Activated T-cell treated with anti-CD3 and anti-CD28 coated beads, Interleukin-2, amount 50 U/mL, for 4 hours (primary cell): ENCODE results near the gene RPL5. TPM values are rescaled to one million over a fixed set of nuclear protein-coding genes. Genes with fewer than 3 reads are reported as not detected.

Experiments used
- ATAC-seq, 2 donors: fragments of 200-7000 bp; cut with Tn5 transposase; one replicate each; pipeline ENCODE4 v1.10.0; 2021
- DNase-seq: peaks from one replicate; pipeline ENCODE4 v3.0.0-alpha.2; 2020
- H3K27me3 Mint-ChIP-seq: one replicate; pipeline ENCODE4 v1.8.0; 2021; ENCODE audit warnings: low read depth, mixed read lengths
- H3K36me3 Mint-ChIP-seq: one replicate; pipeline ENCODE4 v1.8.0; 2022; ENCODE audit warnings: mixed read lengths; ENCODE audit not compliant: insufficient read depth
- H3K4me1 Mint-ChIP-seq: one replicate; pipeline ENCODE4 v1.8.0; 2021; ENCODE audit warnings: low read depth, mixed read lengths
- H3K4me3 Mint-ChIP-seq: one replicate; pipeline ENCODE4 v1.8.0; 2021; ENCODE audit warnings: mild to moderate bottlenecking, moderate library complexity, mixed read lengths
- H3K9me3 Mint-ChIP-seq: one replicate; pipeline ENCODE4 v1.8.0; 2021; ENCODE audit warnings: mixed read lengths
- total RNA-seq, 3 donors: library from RNA; stranded (reverse); gene quantifications; one replicate each; pipeline ENCODE4 v1.2.1, GENCODE V29; 2021

RPL5 gene
- total RNA-seq, 3 donors from 2014 or later: 1,884 to 1,929 (median 1,900) TPM

DNA sequence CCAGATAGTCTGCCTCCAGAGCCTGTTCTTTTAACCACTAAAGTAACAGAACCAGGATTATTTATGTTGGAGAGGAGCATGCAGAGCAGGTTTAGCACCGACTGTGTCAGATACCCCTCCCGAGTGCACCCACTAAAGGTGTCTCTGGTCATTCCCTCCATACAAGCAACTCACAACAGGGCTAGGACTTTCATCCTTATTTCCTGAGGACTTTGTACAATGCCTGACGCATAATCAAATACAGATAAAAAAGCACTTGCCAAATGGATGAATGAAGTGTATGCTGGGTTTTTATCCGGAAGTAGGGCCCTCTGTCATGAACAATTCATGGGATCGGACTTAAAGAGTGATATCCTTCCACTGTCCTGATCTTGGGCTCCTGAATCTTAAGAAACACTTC is 26.0 kb downstream of the RPL5 start:
- ATAC-seq: no peak
- Mint-ChIP-seq H3K9me3 (no peaks in the 10 kb centered on the region), H3K4me3 (no peak overlapping the region), H3K36me3 (peaks cover 6% of the 10 kb centered on the region), H3K27me3 (no peaks in the 10 kb centered on the region), H3K4me1 (peaks cover 24% of the 10 kb centered on the region)
- DNase-seq: no peak

DNA sequence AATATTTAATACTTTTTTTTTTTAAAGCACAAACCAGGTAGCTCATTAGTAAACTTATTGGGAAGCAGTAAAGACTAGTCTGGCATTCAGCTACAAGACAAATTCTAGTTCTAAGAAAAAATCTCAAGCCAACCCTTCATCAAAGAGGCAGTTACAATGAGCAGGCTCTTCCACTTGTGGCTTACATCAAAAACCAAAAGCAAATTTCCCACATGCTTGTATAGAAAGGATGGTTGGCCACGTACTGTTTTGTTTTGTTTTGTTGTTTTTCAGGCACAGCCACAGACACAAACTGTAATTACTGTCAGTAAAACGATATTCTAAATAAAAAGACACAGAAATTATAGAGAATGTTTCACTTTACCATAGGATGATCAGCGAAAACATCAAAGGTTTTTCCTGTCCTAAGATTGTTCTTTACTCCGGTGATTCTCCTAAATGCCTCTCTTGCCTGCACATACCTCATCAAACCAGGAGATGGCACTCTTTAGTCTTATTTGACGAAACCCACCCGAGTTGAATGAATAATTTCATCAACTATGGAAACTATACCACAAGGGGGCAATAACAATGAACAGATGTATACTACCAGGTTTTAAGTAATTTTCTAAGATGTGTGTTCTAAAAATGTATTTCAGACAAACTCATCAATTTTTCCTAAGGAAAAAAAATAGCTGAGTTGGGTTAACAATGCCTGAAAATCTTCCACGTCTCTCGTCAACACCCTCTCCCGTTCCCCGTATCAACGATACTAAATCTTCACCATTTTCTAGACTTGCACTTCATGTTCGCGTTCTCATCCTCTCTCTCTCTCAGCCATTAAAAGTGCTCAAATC is 26.9 kb downstream of the RPL5 start:
- Mint-ChIP-seq H3K4me1 (peaks cover 21% of the 10 kb centered on the region), H3K9me3 (no peaks in the 10 kb centered on the region), H3K27me3 (no peaks in the 10 kb centered on the region), H3K4me3 (peak overlapping the region; percentile 67), H3K36me3 (peaks cover 6% of the 10 kb centered on the region)
- ATAC-seq (peak; percentile 88), DNase-seq (peak; percentile 33)

DNA sequence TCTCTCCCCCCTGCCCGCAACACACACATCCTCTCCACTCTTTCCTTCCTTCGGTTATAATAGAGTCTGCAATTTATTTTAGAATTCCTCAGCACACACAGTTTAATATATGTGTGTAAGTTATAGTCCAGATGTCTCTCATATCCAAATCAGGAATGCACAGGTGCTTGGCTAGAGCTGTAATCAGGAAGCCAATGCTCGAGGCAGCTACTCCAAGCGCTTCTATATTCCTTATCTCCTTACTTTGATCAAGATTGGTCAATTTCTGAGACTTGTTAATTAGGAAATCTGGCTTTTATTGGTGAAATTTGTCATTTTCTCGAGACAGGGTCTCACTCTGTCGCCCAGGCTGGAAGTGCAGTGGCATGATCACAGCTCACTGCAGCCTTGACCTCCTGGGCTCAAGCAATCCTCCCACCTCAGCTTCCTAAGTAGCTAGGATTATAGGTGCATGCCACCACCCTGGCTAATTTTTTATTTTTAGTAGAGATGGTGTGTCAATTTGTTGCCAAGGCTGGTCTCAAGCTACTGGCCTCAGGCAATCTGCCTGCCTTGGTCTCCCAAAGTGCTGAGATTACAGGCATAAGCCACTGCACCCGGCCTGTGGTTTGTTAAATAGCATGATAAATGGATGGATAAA is 27.7 kb downstream of the RPL5 start:
- H3K36me3 Mint-ChIP-seq: peaks cover 4% of the 10 kb centered on the region
- ATAC-seq: no peak
- peaks cover 15% of the 10 kb centered on the region for H3K4me1 Mint-ChIP-seq
- H3K4me3 Mint-ChIP-seq: peak overlapping the region; percentile 67
- H3K27me3 Mint-ChIP-seq: no peaks in the 10 kb centered on the region
- DNase-seq: no peak
- no peaks in the 10 kb centered on the region for H3K9me3 Mint-ChIP-seq

DNA sequence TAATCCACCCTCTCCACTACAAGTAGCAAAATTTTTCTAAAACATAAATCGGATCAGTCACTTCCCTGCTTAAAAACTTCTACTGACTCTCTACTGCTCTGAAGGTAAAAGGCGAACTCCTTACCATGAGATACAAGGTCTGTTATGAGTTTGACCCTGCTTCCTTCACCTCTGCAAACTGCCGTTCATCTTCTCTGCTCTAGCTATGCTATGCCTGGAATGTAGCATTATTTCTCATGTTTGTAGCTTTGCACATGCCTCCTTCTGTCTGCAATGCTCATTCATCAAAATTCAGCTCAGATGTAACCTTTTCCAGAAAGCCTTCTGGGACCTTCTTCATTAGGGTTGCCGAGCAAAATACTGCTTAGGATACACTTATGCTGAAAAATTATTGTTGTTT is 30.8 kb downstream of the RPL5 start:
- no peaks in the 10 kb centered on the region for H3K27me3 Mint-ChIP-seq
- ATAC-seq (no peak), DNase-seq (no peak)
- H3K9me3 Mint-ChIP-seq: no peaks in the 10 kb centered on the region
- H3K36me3 Mint-ChIP-seq: no peaks in the 10 kb centered on the region
- peaks cover 13% of the 10 kb centered on the region for H3K4me1 Mint-ChIP-seq
- H3K4me3 Mint-ChIP-seq: no peak overlapping the region

DNA sequence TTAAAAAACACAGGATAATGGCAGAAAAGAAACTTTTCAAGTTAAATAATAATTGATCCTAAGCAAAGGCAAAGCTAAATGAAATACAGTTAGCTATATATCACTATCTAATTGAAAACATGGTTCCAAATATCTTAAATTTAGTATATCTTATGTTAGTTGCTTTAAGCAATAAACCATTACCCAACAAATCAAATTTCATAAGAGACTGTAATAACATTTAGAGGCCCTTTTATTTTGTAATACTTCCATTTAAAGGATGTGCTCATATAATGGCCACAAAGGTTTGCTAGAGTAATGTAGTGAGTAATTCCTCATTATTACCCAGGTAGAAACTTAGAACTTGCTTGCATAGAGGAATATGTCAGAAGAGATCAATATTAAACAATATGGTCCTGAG is 32.3 kb downstream of the RPL5 start:
- Mint-ChIP-seq H3K9me3 (no peaks in the 10 kb centered on the region), H3K36me3 (no peaks in the 10 kb centered on the region), H3K4me1 (peaks cover 5% of the 10 kb centered on the region), H3K4me3 (no peak overlapping the region), H3K27me3 (no peaks in the 10 kb centered on the region)
- DNase-seq: no peak
- no peak for ATAC-seq

DNA sequence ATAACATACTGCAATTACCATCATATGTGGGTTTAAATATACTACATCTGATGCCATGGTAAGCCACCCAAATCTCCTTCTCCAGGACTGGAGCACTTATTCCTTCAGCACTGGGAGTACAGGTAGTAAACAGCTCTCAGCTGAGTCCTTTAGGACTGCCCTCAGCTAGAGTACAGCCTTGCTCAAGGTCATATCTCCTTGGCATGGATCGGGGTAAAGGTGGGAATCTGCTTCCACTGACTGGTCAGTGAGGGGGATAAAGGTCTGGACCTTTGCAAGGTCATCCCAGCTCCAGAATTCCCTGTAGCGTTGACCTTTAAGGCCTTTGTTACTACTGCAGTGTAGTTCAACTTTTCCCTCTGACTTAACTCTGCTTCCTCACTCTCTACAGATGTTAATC is 38.8 kb downstream of the RPL5 start:
- DNase-seq: no peak
- Mint-ChIP-seq H3K27me3 (no peaks in the 10 kb centered on the region), H3K4me1 (peaks cover 12% of the 10 kb centered on the region), H3K4me3 (no peak overlapping the region), H3K9me3 (no peaks in the 10 kb centered on the region), H3K36me3 (peaks cover 11% of the 10 kb centered on the region)
- ATAC-seq: no peak

DNA sequence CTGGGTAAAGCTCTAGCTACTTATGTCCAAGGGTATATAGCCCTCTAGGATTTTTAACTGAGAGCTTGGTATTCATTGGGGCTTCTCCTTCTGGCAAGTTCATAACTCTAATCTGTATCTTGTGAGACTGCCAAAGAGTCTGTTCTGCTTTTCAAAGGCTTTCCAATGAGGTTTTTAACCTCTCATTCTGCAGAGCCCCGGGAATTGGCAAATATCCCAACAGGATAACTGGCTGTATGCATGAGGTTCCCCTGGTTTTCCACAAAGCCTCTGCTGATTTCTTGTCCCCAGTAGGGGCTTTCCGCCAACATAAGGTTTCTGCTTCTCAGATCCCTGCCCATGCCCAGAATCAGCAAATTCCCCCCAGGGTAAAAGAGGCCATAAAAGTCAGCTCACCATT is 40.9 kb downstream of the RPL5 start:
- ATAC-seq (no peak), DNase-seq (no peak)
- Mint-ChIP-seq H3K4me1 (peaks cover 26% of the 10 kb centered on the region), H3K9me3 (no peaks in the 10 kb centered on the region), H3K36me3 (peaks cover 11% of the 10 kb centered on the region), H3K27me3 (no peaks in the 10 kb centered on the region), H3K4me3 (no peak overlapping the region)

DNA sequence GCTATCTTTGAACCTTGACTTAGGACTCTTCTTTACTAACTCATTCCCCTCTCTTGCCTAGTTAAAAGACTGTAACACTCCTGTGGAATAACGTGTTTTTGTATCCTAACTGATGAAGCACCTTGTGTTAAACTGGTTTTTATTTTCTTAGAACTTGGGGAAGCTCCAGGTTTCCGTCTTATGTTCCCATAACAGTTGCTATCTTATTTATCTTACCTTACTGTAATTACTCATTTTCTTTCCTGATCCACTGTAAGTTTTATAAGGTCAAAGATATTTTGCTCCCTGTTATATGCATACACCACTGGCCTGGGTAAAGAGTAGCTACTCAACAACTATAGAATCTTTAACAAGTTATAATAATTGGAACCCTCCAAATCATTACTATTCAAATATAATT is 43.1 kb downstream of the RPL5 start:
- H3K4me3 Mint-ChIP-seq: no peak overlapping the region
- peaks cover 11% of the 10 kb centered on the region for H3K36me3 Mint-ChIP-seq

DNA sequence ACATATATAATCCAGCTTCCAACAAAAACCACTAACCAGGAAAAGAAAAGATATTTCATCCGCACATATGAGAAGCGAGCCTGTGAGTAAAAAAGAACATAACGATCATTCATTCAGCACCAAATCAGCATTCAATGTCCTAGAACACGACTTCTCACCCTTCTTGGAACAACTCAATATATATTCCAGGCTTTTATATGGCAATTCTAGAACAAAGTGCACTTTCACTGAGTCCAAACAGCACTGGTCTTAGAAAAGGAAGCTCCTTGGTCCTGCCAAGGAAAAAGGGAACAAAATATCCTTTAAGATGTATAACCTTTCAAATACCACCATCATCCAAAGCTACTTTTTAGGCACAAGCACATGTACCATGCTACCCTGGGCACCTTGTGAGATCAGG is 44.5 kb downstream of the RPL5 start:
- ATAC-seq (no peak), DNase-seq (no peak)
- Mint-ChIP-seq H3K9me3 (no peaks in the 10 kb centered on the region), H3K4me1 (peaks cover 27% of the 10 kb centered on the region), H3K27me3 (no peaks in the 10 kb centered on the region), H3K36me3 (peaks cover 11% of the 10 kb centered on the region), H3K4me3 (no peak overlapping the region)

More for the DNA sequence above, 43.1 kb downstream of the RPL5 start:
- Mint-ChIP-seq H3K9me3 (no peaks in the 10 kb centered on the region), H3K4me1 (peaks cover 36% of the 10 kb centered on the region), H3K27me3 (no peaks in the 10 kb centered on the region)
- ATAC-seq (no peak), DNase-seq (no peak)

DNA sequence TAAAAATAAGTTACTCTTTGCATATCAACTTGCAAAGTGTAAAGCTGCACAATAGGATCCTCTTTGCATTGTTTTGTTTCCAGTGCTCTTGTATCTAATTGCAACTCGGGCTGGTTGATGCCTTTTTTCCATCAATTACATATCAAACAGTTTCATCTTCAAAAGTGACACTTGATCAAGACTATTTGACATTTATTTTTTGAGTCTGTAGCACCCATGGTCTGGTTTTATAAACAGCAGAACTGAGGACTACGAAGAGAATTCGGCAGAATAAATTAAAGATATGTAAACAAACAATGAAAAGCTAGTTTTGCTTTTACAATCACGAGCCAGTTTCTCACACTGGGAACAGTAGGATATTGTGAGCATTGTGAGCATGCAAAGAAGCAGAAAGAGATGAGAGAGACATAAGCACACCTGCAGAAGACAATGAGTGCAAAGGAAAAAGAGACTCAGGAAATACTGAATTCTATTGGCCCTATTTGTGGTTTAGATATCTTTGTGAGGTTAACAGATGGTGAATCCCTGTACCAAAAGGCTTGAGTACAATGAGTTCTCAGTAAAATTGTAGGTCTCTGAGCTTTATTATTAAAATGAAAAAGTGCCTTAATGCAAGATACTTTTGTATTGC is 45.4 kb downstream of the RPL5 start:
- no peaks in the 10 kb centered on the region for H3K27me3 Mint-ChIP-seq
- peak overlapping the region; percentile 36 for H3K4me3 Mint-ChIP-seq
- DNase-seq: no peak
- no peaks in the 10 kb centered on the region for H3K9me3 Mint-ChIP-seq
- ATAC-seq: no peak
- peaks cover 11% of the 10 kb centered on the region for H3K36me3 Mint-ChIP-seq
- H3K4me1 Mint-ChIP-seq: peaks cover 27% of the 10 kb centered on the region

DNA sequence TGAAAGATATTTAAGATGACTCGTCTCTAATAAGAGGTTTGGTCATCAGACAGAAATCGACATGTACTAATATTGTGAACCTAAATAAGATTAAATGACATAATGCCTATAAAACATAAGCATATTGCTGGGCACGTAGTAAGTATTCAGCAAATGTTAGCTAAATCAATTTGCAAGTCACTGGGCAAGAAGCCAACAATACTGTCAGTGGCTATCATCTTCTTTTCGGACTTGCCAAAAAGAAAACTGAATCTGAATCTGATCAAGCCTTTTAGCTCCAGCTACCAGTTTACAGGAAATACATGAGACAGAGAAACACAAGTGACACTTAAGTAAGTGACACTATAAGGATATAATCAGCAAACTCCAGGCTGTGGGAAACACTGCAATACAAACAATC is 46.0 kb downstream of the RPL5 start:
- no peaks in the 10 kb centered on the region for H3K27me3 Mint-ChIP-seq
- H3K4me1 Mint-ChIP-seq: peaks cover 31% of the 10 kb centered on the region
- ATAC-seq (peak in 1 of 2 donors; percentile 41), DNase-seq (no peak)
- no peaks in the 10 kb centered on the region for H3K9me3 Mint-ChIP-seq
- peak overlapping the region; percentile 41 for H3K4me3 Mint-ChIP-seq
- H3K36me3 Mint-ChIP-seq: peaks cover 8% of the 10 kb centered on the region

DNA sequence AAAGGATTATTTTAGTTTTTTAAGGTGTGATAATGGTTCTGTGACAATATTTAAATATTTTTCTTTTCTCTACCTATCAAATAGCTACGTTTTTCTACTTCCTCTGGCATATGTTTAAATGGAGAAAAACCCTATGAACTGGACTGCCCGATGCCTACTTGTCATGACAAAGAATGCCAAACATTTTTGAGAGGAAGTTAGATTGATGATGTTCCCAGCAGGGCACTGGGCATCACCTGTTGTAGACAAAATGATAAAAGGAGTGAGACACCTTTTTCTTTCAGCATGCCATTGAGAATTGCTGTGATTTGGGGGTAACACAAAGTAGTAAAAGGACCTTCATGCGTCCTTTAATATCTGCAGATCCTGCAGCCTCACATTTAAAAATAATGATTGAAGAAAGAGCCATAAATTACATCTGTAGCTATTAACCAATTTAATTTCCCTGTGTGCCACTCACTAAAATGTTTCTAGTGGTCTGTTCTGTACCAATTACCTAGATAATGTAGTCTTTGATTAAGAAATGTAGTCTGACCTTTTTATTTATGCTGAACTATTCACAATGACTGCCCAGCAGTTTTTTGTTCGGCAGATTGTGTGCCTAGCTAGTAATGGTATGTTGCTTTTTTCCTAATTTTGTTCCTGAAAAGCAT is 47.6 kb downstream of the RPL5 start:
- Mint-ChIP-seq H3K27me3 (no peaks in the 10 kb centered on the region), H3K4me1 (peaks cover 46% of the 10 kb centered on the region), H3K36me3 (peaks cover 6% of the 10 kb centered on the region), H3K4me3 (no peak overlapping the region), H3K9me3 (no peaks in the 10 kb centered on the region)
- no peak for ATAC-seq
- no peak for DNase-seq

DNA sequence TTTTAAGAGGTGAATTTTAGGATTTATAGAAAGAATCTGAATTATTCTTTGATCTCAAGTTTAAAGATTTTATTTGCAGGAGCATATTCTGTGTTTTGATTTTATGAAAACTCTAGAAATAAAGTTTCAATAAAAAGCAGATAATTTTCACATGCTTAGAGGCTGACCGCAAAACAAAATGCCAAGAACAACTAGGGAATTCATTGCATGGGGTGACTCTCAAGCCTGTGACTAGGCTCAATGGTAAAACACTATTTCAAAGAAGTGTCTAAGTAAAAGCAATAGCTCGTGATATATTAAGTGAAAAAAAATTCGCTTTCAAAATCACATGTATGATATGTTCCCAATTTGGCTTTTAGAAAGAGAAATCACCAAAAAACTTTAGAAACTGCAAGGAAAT is 49.6 kb downstream of the RPL5 start:
- H3K4me3 Mint-ChIP-seq: no peak overlapping the region
- H3K4me1 Mint-ChIP-seq: peaks cover 49% of the 10 kb centered on the region
- ATAC-seq (no peak), DNase-seq (no peak)
- no peaks in the 10 kb centered on the region for H3K36me3 Mint-ChIP-seq
- no peaks in the 10 kb centered on the region for H3K9me3 Mint-ChIP-seq
- no peaks in the 10 kb centered on the region for H3K27me3 Mint-ChIP-seq

DNA sequence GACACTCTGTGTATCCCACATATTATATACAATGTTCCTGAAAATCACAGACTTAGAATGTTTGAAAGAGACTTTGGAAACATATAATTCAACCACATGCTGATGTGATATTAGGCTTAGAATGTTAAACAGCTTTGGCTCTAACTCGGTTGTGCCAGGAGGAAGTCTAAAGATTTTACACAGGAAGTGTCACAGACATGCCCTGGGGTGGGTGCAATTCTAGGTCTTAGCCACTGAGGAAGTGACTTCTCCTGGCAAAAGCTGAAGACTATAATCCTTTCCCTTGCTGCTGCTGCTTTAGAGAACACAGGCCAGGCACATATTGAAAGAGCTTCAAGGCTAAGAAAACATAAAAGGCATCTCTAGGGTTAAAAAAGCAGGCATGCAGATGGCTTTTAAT is 51.0 kb downstream of the RPL5 start:
- peak; percentile 77 to 82 for ATAC-seq
- peaks cover 42% of the 10 kb centered on the region for H3K4me1 Mint-ChIP-seq

More for the DNA sequence above, 51.0 kb downstream of the RPL5 start:
- peak; percentile 26 for DNase-seq
- H3K4me3 Mint-ChIP-seq: no peak overlapping the region
- no peaks in the 10 kb centered on the region for H3K27me3 Mint-ChIP-seq
- H3K36me3 Mint-ChIP-seq: no peaks in the 10 kb centered on the region
- no peaks in the 10 kb centered on the region for H3K9me3 Mint-ChIP-seq
